Activated CD4-positive, alpha-beta T cell treated with anti-CD3 and anti-CD28 coated beads, Interleukin-2, amount 50 U/mL, for 48 hours (primary cell): Measurements from ENCODE around the gene ZNF81.
A peak's percentile ranks its signal among the peaks of the same experiment; 100 is the strongest.
"Not testable (repeated sequence)": the region's sequence is repeated elsewhere in the genome, so short reads cannot be mapped to it uniquely, and the experiment has no call there.

Experiments used
- DNase-seq, 2 experiments: peaks; one replicate each; pipeline ENCODE4 v3.0.0-alpha.2; 2020

ZNF81 gene

GRCh38 chrX:47846040-47846439, 9.3 kb downstream of the ZNF81 start:
- DNase-seq, result no peak

- no peak for DNase-seq
Observed at GRCh38 chrX:47849778-47850177, 13.1 kb downstream of the ZNF81 start.

- not testable (repeated sequence) for DNase-seq
Observed at GRCh38 chrX:47850389-47850788, 13.7 kb downstream of the ZNF81 start.

GRCh38 chrX:47850901-47851300, 14.2 kb downstream of the ZNF81 start:
- no peak for DNase-seq

GRCh38 chrX:47854474-47854873, 17.8 kb downstream of the ZNF81 start:
- DNase-seq, result peak; percentile 5 to 6

GRCh38 chrX:47859686-47860085, 23.0 kb downstream of the ZNF81 start:
- no peak for DNase-seq

GRCh38 chrX:47862680-47863079, 26.0 kb downstream of the ZNF81 start:
- no peak for DNase-seq

- no peak for DNase-seq
Observed at GRCh38 chrX:47863187-47863586, 26.5 kb downstream of the ZNF81 start.

GRCh38 chrX:47864300-47864699, 27.6 kb downstream of the ZNF81 start:
- DNase-seq, result no peak

GRCh38 chrX:47864785-47865184, 28.1 kb downstream of the ZNF81 start:
- no peak for DNase-seq

- DNase-seq, result no peak
Observed at GRCh38 chrX:47873123-47873522, 36.4 kb downstream of the ZNF81 start.

- no peak for DNase-seq
Observed at GRCh38 chrX:47877327-47877726, 40.6 kb downstream of the ZNF81 start.

GRCh38 chrX:47878198-47878597, 41.5 kb downstream of the ZNF81 start:
- no peak for DNase-seq

GRCh38 chrX:47879463-47879862, 42.8 kb downstream of the ZNF81 start:
- DNase-seq, result no peak

GRCh38 chrX:47880927-47881326, 44.2 kb downstream of the ZNF81 start:
- no peak for DNase-seq

- DNase-seq, result no peak
Observed at GRCh38 chrX:47885501-47885900, 48.8 kb downstream of the ZNF81 start.

GRCh38 chrX:47898024-47898423, 61.3 kb downstream of the ZNF81 start:
- DNase-seq, result no peak

GRCh38 chrX:47900833-47901232, 64.1 kb downstream of the ZNF81 start:
- DNase-seq, result no peak

- DNase-seq, result no peak
Observed at GRCh38 chrX:47902161-47902560, 65.5 kb downstream of the ZNF81 start.

GRCh38 chrX:47915886-47916493, 79.3 kb downstream of the ZNF81 start:
- DNase-seq, result no peak

- DNase-seq, result no peak
Observed at GRCh38 chrX:47918274-47918673, 81.6 kb downstream of the ZNF81 start.

- DNase-seq, result no peak
Observed at GRCh38 chrX:47927212-47927611, 90.5 kb downstream of the ZNF81 start.

GRCh38 chrX:47931970-47932369, 95.3 kb downstream of the ZNF81 start:
- DNase-seq, result not testable (repeated sequence)

GRCh38 chrX:47933946-47934345, 97.2 kb downstream of the ZNF81 start:
- DNase-seq, result no peak

GRCh38 chrX:47936224-47936939, 99.7 kb downstream of the ZNF81 start:
- DNase-seq, result peak; percentile 4 to 5
